ENCODE measurements around the gene OPCML.

- TF ChIP-seq CTCF (IDR thresholded peaks at IDR 0.05) (no peak), EZH2 (IDR thresholded peaks at IDR 0.05; ENCODE audit: borderline replicate concordance, insufficient read depth, low read depth, low read length, poor library complexity, severe bottlenecking) (no peak)
Measured at GRCh38 chr11:133547808-133548494, 15.7 kb upstream of the OPCML start.
